HG03103 (cell line): Measurements from ENCODE around the gene PTPRC.

Source experiments
- ATAC-seq: cut with Tn5 transposase; IDR thresholded peaks from one replicate; pipeline ENCODE4 v1.9.1; 2021; ENCODE audit warnings: low read depth; ENCODE audit not compliant: unreplicated experiment

Gene PTPRC

DNA sequence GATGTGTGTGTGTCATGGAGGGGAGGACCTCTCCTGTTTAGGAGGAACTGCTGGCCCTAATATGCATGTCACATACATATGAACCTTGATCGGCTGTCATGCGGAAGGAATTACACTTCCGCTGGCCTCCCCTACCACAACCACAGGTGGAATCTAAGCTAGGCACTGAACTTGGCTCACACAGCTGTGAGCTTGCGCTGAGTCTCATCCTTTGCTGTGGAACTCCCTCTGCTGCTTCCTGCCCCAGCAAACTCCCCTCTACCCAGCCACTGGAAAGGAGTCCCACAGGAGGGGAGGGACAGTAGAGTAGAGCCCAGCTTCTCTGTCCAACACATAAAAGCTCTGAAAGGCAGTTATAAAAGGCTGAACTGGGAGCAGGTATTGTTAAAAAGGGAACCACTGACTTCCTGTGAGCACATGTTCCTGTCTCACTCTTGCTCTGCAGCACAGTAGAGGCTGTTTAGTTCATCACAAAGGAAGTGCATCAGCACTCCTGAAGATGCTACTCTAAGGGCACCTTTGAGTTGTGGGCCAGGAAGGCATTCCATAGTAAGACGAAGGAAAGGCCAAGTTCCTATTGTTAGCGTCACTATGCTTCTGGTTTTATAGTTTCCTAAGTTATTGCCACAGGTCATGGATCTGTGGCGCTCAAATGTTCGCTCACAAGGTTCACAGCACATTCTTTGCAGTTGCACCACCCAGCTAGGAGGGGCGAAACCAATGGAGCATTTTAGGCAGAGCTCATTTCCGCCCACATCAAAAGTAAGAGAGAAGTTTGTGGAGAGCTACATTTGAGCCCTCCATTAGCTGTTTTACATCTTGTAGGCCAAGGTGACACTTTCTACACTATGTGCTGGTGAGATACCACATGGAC, 17.7 kb upstream of the PTPRC start:
- peak; percentile 65 for ATAC-seq

DNA sequence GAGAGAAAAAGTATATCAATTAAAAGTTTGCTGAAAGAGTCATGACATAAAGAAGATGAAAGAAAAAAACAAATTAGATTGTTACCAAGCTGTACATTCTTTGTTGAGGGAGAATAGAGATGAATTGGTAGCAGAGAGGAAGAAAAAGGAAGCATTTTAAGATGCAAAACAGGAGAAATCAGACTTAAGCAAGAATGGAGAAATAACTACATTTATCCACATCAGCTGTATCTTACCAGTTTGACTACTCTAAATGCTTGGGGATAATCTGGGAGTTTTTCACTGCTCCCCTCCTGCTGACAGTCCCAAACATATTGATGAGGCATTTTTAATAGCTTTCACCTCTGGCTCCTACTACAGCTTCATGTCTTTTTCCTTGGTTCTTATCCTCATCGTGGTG, 16.8 kb upstream of the PTPRC start:
- no peak for ATAC-seq

DNA sequence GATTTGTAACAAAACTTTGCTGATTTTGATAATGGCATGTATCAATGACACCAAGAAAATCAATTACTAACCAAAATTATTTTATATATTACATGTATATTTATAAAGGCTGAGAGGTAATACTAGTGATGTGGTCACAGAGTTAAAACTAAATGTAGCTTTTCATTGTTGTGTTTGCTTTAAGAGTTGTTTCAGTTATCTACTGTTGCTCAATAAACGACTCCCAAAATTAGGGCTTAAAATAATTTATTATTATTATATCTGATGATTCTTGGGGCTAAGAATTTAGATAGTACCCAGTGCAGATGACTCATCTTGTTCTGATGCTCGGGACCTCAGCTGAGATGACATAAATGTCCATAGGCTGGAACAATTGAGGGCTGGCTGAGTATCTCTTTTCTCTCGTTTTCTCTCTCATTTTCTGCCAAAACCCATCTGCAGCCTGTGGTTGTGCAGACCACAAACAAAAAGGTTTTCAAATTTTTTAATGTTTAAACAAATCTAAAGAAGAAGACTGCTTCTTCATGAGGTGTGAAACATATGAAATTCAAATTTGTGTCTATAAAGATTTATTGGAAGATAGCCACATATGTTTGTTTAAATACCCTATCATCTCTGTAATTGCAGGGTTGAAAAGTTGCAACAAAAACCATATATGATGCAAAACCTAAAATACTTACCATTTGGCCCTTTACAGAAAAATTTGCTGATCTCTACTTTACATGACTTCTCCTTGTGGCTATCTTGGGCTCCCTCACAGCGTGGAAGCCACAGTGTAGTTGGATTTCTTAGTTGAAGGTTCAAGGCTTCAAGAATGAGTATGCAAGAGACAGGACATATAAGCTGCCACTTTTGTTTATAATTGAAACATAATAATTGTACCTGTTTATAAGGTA, 14.8 kb upstream of the PTPRC start:
- ATAC-seq = no peak

DNA sequence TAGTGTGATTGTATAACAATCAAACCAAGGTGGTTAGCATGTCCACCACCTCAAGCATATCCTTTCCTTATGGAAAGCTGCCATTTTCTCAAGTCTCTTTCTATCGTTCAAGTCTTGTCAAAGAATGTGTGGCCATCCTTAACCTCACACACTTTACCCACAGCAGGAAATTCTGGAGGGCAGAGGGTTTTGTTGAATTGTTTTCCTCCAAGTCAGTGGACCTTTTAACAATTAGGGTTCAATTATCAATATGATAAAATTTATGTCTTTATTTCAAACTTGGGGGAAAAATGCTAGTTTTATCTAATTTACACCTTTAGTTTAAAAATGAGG, 14.2 kb upstream of the PTPRC start:
- ATAC-seq = no peak

DNA sequence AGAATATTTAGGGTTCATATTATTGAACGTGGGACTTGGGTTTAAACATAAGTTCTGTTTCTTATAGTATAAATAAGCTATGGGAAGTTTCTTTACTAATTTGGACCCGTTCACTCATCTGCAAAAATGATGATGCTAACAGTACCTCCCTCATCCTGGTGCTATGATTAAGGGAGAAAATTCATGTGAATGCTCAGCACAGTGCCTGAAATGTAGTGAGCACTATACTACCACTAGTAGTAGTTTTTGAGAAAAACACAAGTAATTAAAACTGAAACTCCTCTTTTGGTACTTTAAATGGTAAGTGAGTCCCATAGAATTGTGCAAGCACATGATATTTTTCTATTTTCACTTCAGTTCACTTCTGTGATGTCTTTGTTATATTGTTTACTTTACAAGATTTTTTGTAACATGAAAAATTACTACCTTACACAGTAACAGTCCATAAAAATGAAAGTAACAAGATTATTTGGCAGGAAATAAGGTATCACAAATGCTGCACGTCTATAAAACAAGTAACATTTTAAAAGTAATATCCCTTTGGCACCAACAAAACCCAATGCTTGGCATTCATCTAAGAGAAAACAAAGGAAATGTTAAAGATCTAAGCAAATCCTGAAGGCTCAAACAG, 11.3 kb upstream of the PTPRC start:
- ATAC-seq = no peak

DNA sequence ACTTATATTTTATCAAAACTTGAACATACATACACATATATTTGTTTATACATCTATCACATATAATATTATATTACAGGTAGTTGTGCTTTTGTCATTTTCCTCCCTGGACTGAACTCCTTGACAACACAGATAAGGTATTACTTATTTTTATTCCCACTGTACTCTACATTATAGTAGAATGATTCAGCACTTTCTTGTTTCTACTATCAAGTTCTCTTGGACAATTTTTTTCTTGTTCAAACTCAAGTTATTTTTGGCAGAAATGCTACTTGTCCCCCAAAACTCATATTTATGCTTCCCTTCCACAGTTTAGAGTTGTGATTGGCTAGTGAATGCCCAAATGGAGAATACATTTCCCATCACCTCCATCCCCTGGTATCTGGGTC, 10.8 kb upstream of the PTPRC start:
- ATAC-seq = no peak

DNA sequence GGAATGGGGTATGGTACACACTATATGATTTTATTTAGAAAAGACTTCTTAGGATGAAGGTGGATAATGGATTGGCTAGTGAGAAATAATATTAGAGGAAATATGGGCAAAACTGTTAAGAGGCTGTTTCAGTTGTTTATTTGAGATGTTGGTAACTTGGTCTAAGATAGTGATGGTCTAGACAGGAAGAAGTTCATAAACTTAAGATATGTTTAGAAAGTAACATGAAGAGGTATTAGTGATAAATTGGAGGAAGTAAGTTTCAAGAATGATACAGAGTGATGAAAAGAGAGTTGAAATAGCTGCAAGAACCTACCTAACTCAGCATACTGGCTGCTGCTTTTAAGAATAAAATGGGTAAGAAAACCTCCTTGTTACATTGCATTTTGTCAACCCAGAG, 9.2 kb upstream of the PTPRC start:
- no peak for ATAC-seq

DNA sequence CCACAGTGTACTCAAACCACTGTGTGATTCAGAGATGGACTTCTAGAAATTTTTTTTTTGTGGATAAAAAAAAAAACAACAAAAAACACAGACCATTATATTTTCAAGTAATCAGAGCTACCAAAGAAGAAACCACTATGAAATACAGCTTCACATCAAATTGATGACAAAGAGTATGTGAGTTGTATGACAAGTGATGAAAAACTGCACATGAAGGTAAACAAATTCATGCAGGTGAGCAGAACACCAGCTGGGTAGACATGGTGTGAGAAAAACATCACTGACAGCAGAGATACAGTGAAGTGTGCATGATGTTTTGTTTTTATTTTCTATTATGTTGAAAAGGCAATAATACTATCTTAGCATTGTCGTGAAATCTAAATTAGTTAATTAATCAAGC, 8.0 kb upstream of the PTPRC start:
- no peak for ATAC-seq

DNA sequence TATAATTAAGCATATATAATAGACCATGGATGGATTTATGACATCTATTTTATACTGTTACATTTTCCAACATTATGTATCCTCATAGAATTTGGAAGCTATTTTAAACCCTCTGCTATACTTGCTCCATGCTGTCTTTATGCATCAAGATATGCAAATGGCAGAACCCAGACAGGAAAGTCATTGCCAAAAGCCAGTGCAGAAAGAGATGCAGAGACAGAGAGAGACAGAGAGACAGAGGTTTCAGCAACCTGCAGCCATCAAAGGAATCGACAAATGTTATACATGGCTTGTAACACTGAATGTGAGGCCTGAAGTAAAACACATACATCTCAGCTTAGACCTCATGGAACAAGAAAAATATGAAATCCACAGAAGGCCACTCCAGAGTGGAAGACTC, 7.5 kb upstream of the PTPRC start:
- no peak for ATAC-seq

DNA sequence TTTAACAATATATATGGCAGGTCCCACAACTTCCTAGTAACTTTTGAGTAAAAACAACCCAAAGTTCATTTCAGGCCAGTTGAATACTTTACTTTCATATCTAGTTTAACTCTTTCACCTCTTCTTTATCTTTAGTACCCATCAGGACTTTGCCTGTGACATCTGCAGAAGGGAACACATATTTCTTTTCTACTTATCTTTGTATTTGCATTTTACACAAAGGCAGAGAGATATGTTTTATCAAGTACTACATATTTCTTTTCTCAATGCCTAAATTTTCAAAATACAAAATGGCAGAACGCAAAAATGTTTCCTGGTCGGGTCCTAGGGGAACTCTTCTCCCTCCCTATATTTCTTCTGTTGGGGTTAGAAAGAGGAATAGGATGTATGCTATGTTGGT, 6.8 kb upstream of the PTPRC start:
- no peak for ATAC-seq

DNA sequence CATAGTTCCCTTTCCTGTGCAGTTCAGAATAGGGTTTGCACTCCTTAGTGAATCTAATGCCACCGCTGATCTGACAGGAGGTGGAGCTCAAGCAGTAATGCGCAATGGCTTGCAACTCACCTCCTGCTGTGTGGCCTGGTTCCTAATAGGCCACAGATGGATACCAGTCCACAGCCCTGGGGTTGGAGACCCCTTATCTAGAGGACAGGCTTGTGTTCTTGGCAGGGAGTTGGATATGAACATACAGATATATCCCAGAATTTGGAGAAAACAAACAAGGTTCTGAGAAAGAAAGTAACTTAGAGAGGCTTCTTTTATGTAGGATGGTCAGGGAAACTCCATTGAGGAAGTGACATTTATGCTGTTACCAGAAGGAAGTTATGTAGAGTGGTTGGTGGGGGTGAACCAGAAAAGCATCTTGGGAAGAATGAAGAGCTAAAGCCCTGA, 5.1 kb upstream of the PTPRC start:
- ATAC-seq = no peak

DNA sequence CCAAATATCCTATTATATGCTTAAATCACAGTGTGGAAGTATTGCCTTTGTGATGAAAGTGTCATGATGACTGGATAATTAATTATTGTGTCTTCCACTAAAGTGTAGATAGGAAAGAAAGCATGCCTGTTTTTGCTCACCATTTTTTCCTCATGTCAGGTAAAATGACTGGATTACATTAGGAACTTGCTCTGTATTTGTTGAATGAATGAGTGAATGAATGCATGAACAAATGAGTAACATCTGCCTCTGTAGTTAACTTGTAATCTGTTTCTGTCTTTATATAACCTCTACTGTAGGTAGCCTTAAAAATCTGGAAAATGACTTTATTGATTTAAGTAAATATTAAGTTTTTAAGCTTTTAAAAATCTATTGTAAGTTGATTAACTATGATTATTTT, 2.9 kb upstream of the PTPRC start:
- no peak for ATAC-seq

DNA sequence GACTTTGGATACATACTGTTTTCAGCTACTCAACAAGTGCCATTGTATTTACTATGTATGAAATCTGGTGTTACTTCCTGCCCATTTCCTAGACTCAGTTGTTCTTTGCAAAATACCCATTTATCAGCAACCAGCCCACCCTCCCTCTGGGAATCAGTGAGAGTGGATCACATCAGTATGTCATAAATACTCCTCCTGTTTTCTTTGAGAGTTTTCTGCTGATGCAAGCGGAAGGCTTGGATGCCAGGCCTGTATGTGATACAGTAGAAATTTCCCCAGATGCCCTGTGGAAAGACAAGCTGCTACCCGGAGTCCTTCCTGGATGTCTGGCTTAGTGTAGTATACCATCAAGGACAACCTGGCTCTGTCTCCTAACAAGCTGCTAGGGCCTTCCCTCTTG, 2.4 kb upstream of the PTPRC start:
- ATAC-seq = no peak

DNA sequence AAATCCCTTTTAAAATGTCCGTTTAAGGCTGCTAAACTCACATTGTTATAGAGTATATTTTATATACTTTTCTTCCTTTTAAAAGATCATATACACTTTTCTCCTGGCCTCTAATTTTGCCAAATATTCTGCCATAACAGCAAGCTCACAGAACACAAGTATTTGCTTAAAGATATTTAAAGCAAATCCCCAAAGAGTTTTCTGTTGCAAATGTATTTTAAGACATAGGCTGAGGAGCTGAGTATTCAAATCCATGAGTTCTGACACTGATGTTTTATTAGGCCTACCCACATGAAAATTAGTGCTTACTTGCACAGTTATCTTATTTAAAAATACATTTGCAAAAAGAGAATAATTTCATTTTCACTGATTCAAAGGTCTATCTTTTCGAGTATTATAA, 1.7 kb upstream of the PTPRC start:
- ATAC-seq = no peak

DNA sequence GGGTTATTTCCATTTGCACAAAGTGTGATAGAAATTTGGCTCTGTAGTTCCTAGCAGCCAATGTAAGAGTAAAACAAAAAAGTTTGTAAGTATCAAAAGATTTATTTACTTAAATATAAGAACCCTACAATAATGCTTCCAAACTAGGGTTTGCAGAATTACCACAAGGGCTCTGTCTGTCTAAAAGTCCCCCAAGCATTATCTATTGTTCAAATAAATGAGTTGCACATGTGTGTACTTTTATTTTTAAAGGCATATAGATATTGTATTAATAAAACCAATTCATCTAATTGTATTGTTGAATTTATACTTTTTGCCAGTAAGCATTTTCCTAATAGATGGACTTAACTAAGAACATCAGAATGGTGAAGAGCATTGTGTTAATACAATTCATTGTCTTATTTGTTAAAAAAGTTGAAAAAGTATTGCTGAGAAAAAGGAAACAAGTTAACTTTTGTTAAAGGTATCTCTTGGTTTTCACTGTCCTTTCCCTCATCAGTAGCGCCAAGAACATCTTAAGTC, 863 bp upstream of the PTPRC start:
- ATAC-seq = no peak

DNA sequence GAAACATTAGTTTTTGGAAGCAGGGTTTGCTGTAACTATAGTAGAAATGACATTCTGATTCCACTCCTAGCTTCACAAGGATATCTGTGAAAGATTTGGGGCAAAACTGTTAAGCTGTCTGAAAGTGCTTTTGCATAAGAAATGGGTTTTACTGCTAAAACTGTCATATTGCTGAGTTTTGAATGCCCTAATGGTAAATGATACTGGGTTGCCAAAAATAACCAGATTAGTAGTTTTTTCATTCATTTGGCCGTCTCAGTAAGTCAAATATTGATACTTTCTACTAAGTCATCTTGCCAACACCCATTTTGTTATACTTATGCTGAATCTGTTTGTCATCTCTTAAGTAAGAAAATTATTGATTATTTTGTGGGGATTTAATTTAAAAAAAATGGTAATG, 399 bp upstream of the PTPRC start:
- peak; percentile 6 for ATAC-seq

DNA sequence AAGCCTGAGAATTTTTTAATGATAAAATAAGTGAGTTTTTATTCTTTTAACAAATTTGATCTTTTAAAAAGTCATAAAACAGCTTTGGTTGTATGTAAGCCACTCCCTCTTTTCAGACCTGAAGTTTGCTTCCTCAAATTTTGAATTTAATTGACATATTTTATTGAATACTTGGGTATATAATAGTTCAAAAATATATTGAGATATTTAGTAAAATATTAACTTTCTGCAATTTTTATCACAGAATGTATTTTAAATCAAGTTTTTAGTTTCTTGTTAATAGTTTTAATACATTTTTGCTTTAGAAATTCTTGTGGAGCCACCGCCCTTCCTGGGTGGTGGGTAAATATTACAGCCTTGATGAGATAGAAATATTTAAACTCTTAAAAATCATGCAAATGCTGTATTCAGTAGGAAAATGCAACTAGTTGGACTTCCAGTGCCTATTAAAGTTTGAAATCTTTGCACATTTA, 867 bp downstream of the PTPRC start:
- ATAC-seq = no peak

DNA sequence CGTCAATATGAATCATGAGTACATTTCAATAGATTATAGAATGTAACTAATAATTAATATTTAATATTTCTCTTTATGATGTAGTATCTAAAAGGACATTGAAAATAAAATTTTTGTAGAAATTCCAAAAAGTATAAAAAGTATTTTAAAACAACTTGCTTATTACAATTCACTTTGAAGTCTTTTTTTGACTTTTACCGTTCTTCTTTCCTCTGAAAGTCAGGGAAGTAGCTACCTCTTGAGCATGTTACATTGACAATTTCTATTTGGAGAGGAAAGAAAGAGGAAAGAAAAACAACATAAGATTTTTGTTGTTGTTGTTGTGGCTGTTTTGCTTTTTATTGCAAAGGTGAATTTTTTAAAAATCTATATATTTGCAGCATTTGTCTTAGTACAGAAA, 1.3 kb downstream of the PTPRC start:
- ATAC-seq = no peak

DNA sequence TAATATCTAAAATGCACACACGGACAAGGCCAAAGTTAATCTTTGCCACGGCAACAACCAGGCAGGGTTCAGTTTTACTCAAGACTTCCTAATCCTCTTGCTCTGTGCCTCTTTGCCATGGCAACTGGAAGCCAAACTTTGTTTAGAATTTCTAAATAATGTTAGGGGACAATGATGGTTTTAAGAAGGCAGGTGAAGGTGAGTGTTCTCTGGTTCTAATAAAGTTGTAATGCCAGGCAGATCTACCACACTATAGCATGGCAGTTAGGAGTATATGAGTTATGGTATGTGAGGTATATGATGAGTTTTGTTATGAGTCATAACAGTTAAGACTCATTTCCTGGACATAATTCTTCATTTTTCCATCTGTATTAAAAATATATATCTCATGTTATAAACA, 2.7 kb downstream of the PTPRC start:
- ATAC-seq = peak; percentile 41

DNA sequence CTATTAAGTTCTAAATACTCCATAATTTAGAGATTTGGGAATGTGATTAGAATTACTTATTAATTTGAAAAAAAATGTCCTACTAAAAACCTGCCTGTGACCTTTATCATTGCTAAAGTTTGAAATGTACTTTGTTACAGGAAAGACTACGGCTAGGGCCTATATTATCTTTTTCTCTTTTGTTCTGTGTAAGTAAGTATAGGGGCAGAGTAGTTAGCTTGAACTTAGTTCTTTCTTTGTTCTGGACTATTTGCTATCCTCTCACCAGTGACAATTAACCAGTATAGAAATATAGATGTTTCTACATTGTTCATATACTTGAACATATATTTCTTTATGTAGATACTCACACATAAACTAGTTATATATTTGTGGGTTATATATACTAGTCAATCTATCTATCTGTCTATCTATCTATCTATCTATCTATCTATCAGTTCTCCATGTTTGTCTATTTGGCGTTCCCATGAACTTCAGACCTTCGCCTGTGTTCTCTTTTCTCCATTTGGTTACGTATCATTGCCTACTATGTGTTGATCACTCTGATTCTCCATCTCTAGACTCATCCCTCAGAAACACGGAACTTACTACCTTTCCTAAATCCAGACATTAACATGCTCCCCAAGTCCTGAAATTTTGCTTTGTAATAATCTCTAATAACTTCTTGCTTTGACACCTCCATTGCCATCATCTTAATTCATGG, 3.3 kb downstream of the PTPRC start:
- no peak for ATAC-seq
